ENCODE results near the gene CATSPERB. TPM values are rescaled to one million over a fixed set of nuclear protein-coding genes. Genes with fewer than 3 reads are reported as not detected.
"Not testable (repeated sequence)": the region's sequence is repeated elsewhere in the genome, so short reads cannot be mapped to it uniquely, and the experiment has no call there.

The CATSPERB gene
- 3.3 TPM for total RNA-seq

- no peak for ATAC-seq
Observed at GRCh38 chr14:91731986-91732385, at the start of gene CATSPERB. Gene CATSPERB (minus strand): TSS chr14:91732086. CDS start chr14:91729479, 2,607 bp downstream.

- ATAC-seq: no peak
Observed at GRCh38 chr14:91780452-91780851, 48.6 kb upstream of the CATSPERB start.

GRCh38 chr14:91778217-91778616, 46.3 kb upstream of the CATSPERB start:
- ATAC-seq: no peak

- ATAC-seq: no peak
Observed at GRCh38 chr14:91774140-91775096, 42.5 kb upstream of the CATSPERB start.

- ATAC-seq: no peak
Observed at GRCh38 chr14:91770185-91770584, 38.3 kb upstream of the CATSPERB start.

GRCh38 chr14:91755570-91756295, 23.8 kb upstream of the CATSPERB start:
- ATAC-seq: peak; percentile 72

- ATAC-seq: no peak
Observed at GRCh38 chr14:91754819-91755218, 22.9 kb upstream of the CATSPERB start.

- ATAC-seq: no peak
Observed at GRCh38 chr14:91754185-91754584, 22.3 kb upstream of the CATSPERB start.

- peak; percentile 85 for ATAC-seq
Observed at GRCh38 chr14:91753501-91754128, 21.7 kb upstream of the CATSPERB start.

- ATAC-seq: no peak
Observed at GRCh38 chr14:91752961-91753360, 21.1 kb upstream of the CATSPERB start.

- peak; percentile 24 for ATAC-seq
Observed at GRCh38 chr14:91751719-91752118, 19.8 kb upstream of the CATSPERB start.

- peak; percentile 58 for ATAC-seq
Observed at GRCh38 chr14:91750634-91751198, 18.8 kb upstream of the CATSPERB start.

- no peak for ATAC-seq
Observed at GRCh38 chr14:91749868-91750267, 18.0 kb upstream of the CATSPERB start.

- ATAC-seq: no peak
Observed at GRCh38 chr14:91748049-91748448, 16.2 kb upstream of the CATSPERB start.

GRCh38 chr14:91745344-91745743, 13.5 kb upstream of the CATSPERB start:
- ATAC-seq: peak; percentile 31

GRCh38 chr14:91744068-91744480, 12.2 kb upstream of the CATSPERB start:
- peak; percentile 98 for ATAC-seq

GRCh38 chr14:91743305-91743653, 11.4 kb upstream of the CATSPERB start:
- no peak for ATAC-seq

- no peak for ATAC-seq
Observed at GRCh38 chr14:91742621-91743304, 10.9 kb upstream of the CATSPERB start.

GRCh38 chr14:91739867-91740266, 8.0 kb upstream of the CATSPERB start:
- ATAC-seq: not testable (repeated sequence)

GRCh38 chr14:91737619-91738018, 5.7 kb upstream of the CATSPERB start:
- no peak for ATAC-seq

GRCh38 chr14:91732859-91733477, 1.1 kb upstream of the CATSPERB start:
- ATAC-seq: no peak

- ATAC-seq: peak; percentile 23
Observed at GRCh38 chr14:91732439-91732838, 553 bp upstream of the CATSPERB start.
